Ramos (cell line): Measurements from ENCODE around the gene CHRD.

Source experiments
- in situ Hi-C: fragments of 300-500 bp; cut with MboI; formaldehyde crosslinking; loops from one replicate; pipeline ENCODE4 v1.14.3; 2022; ENCODE audit warnings: low sequenced_read_pairs; ENCODE audit not compliant: unreplicated experiment

CHRD gene

GRCh38 chr3:184346480-184347190, 33.2 kb upstream of the CHRD start:
- in situ Hi-C loops, result no loop called here

- in situ Hi-C loops, result no loop called here
Observed at GRCh38 chr3:184347321-184348056, 32.4 kb upstream of the CHRD start.

GRCh38 chr3:184348057-184348382, 31.8 kb upstream of the CHRD start:
- in situ Hi-C loops, result no loop called here

- in situ Hi-C loops, result no loop called here
Observed at GRCh38 chr3:184349563-184350470, 30.0 kb upstream of the CHRD start.

DNA sequence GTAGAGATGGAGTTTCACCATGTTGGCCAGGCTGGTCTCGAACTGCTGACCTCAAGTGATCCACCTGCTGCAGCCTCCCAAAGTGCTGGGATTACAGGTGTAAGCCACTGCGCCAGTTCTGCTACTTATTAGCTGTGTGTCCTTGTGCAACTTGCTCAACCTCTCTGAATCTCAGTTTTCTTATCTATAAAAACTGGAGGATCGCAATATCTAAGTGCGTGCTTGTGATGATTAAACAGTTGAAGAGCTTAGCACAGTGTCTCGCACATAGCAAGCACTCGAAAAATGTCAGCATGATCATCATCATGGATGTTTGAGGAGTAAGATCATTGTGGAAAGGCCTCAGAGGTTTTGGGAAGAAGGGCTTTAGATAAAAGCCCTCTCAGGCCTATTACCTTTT, 29.2 kb upstream of the CHRD start:
- in situ Hi-C loops, result no loop called here

GRCh38 chr3:184351511-184352148, 28.2 kb upstream of the CHRD start:
- in situ Hi-C loops, result no loop called here

DNA sequence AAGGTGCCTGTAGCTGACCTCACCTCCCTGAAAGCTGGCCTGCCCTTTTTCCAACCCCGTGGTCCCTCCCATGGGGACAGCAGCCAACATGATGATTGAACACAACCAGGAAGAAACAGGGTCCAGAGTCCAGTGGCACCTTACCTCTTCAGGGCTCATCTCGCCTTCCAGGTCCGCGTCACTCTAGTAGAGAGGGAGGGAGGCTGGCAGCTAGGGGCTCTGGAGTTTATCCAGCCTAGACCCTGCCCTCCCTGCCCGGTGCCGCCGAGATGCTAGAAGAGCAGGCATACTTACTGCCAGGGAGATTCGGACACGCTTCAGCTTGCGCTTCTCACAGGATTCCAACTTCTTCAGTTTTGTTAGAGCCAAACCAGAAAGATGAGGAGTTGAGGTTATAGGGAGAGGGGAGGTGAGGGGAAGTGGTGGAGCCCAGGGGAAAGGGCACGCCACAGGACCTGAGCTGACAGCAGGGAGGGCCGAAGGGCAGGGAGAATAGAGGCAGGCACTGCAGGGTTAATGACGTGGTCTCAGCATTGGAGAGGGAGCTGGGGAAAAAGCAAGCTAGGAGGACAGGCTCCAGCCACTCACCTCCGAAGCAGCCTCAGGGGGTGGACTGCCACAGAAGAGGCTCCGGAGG, 27.6 kb upstream of the CHRD start:
- in situ Hi-C loops, result no loop called here

DNA sequence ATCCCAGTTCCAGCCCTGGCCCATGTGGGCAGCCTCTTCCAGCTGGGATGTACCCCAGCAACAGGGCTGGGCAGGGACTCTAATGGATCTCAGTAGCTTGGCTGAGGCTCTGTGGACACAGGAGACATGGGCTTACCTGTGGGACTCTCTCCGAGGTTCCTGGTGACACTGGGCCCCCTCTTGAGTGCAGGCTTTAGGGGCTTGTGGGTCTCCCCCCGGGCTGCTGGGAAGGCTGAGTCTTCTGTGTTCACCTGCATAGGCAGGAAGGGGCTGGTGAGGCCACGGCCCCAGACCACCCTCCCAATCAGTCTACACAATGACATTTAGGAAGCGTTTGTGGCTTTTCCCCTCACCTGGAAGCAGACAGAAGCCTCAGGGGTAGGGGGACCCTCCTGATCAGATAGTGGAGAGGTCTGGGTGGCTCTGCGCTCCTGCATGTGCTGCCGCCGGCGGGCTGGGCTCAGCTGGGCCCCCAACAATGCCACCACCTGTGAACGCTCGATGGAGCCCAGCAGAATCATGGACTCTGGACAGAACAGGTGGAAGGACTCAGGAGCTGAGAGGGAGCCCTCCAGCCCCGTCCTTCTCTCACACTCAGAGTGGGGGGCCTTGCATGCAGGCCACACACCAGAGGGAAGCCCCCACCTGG, 26.8 kb upstream of the CHRD start:
- in situ Hi-C loops, result no loop called here

GRCh38 chr3:184353546-184353941, 26.3 kb upstream of the CHRD start:
- in situ Hi-C loops, result no loop called here

- in situ Hi-C loops, result no loop called here
Observed at GRCh38 chr3:184354121-184354728, 25.6 kb upstream of the CHRD start.

- in situ Hi-C loops, result no loop called here
Observed at GRCh38 chr3:184354754-184355153, 25.1 kb upstream of the CHRD start.

GRCh38 chr3:184355261-184356040, 24.4 kb upstream of the CHRD start:
- in situ Hi-C loops, result no loop called here

DNA sequence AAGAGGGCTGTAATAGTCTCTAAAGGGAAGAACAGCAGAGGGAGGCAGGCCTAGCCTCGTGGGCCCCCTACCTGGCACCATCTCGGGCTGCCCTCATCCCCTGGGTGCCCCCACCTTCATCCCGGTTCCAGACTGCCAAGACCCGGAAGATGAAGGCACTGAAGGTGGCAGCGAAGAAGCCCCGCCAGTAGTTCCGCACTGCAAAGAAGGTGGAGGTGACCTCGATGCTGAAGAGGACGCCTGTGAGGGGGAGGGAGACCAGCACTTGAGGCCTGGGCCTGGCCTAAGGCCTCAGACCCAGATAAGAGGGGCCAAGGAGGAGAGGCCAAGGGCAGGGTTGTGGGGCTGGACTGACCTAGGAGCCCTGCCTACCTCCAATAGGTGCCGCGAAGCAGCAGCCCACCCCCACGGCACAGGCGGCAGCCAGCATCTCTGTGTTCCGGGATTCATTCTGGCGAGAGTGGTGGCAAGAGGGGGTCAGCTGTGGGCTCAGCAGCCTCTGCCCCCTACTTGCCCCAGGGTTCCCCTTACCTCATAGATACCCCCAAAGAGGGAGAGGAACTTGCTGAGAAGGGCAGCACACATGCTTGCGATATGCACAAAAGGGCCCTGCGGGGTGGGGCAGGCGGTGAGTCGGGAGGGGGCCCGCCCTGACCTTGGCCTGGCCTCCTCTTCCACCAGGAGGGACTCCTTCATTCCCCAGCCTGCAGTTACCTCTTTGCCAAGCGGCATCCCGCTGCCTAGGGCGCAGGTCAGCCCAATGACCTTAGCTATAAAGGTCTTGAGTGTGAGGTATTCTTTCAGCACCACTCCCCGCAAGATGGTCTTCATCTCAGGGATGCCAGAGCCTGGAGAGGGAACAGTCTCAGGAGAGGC, 22.4 kb upstream of the CHRD start:
- in situ Hi-C loops, result no loop called here

DNA sequence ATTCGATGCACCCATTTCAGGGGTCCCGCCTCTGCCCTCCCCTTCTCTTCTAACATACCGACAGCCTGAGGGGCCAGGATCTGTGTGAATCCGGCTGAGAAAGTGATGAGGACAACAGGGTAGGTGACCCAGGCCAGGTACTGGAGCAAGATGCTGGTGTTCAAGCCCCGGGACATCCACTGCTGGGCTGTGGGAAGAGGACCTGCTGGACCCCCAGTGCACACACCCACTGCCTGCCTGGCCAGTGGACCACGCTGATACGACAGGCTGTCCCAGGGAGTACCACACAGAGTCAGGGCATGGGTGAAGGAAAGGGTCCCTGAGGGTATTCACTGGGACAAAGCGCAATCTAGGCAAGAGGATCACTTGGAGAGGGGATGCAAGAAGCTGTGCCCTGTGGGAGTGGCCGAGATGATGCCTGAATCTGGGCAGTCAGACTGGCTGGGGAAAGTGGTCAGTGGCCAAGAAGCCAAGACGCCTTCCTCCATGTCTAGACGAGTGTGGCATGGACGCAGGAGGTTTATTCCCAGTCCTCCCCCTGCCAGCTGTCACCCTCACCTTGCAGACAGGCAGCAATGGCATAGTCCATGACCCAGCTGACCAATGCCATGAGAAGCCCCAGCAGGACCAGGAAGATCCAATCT, 21.6 kb upstream of the CHRD start:
- in situ Hi-C loops, result no loop called here

GRCh38 chr3:184358921-184359350, 20.9 kb upstream of the CHRD start:
- in situ Hi-C loops, result no loop called here

DNA sequence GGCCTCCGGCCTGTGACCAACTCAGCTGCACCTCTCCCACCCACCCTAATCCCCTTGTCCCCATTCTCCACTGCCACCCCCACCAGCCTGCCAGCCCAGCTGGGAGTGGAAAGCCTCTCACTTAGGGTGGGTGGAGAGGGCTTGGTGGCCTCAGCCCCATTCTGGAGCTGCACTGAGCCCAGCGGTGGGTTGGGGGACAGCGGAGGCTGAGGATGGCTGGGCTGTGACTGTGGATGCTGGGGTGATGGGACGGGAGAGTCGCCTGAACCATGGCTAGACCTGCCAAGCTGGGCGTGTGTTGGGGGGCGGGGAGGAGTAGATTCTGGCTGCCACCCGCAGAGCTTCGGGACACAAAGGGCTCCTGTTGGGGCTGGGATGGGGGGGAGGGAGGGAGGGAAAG, 20.2 kb upstream of the CHRD start:
- in situ Hi-C loops, result no loop called here
